IMR-90 (cell line): Measurements from ENCODE around the gene MARCHF9. TPM values are rescaled to one million over a fixed set of nuclear protein-coding genes. Genes with fewer than 3 reads are reported as not detected.

Source experiments
- ATAC-seq: fragments of 200-7000 bp; cut with Tn5 transposase; 2 replicates; pipeline ENCODE4 v1.9.1; 2020; ENCODE audit warnings: low read depth, mild to moderate bottlenecking, moderate library complexity
- BruUV-seq: library from RNA; stranded (reverse); fragments of 400-500 nt; replicated peaks from 2 replicates; lab custom pipeline; 2021; lab: Mats Ljungman, UMichigan
- CTCF ChIA-PET: fragments of 300-600 bp; formaldehyde crosslinking; extraction: SDS; loops from one replicate; lab custom pipeline; 2021; ENCODE audit warnings: antibody characterized with exemption; lab: Yijun Ruan, JAX
- POLR2A ChIA-PET: fragments of 300-600 bp; sonication (Branson Sonifier 250); formaldehyde crosslinking; loops from one replicate; lab custom pipeline; 2022; ENCODE audit warnings: antibody characterized with exemption; ENCODE audit not compliant: unreplicated experiment; lab: Charles Lee
- DNase-seq: peaks from one replicate; pipeline ENCODE4 v3.0.0; 2013
- H2AFZ ChIP-seq: replicated peaks from 2 replicates; pipeline ENCODE3; 2013; ENCODE audit warnings: low read length, mild to moderate bottlenecking; ENCODE audit not compliant: poor library complexity
- H2AK5ac ChIP-seq: 2 replicates; pipeline ENCODE4 v1.6.1; 2013; ENCODE audit warnings: low read depth, low read length, inconsistent platforms
- H2AK9ac ChIP-seq: replicated peaks from 2 replicates; pipeline ENCODE3; 2013; ENCODE audit warnings: mild to moderate bottlenecking, low read depth, low read length, moderate library complexity; ENCODE audit not compliant: poor library complexity
- H2BK120ac ChIP-seq: 2 replicates; pipeline ENCODE4 v1.6.1; 2013; ENCODE audit warnings: low read depth, low read length, inconsistent platforms
- H2BK15ac ChIP-seq: 3 replicates; pipeline ENCODE4 v1.6.1; 2013; ENCODE audit warnings: low read depth, low read length, inconsistent platforms
- H2BK20ac ChIP-seq: 2 replicates; pipeline ENCODE4 v1.6.1; 2013; ENCODE audit warnings: low read depth, mild to moderate bottlenecking, inconsistent platforms, low read length, moderate library complexity
- H2BK5ac ChIP-seq: 2 replicates; pipeline ENCODE4 v1.6.1; 2013; ENCODE audit warnings: mild to moderate bottlenecking, low read depth, low read length, inconsistent platforms; ENCODE audit not compliant: poor library complexity, severe bottlenecking
- H3K14ac ChIP-seq: replicated peaks from 2 replicates; pipeline ENCODE4 v1.6.1; 2013; ENCODE audit warnings: low read depth, low read length, inconsistent platforms
- H3K18ac ChIP-seq: 2 replicates; pipeline ENCODE4 v1.6.1; 2013; ENCODE audit warnings: low read depth, low read length, control low read depth
- H3K23ac ChIP-seq: 2 replicates; pipeline ENCODE4 v1.6.1; 2013; ENCODE audit warnings: low read depth, low read length, inconsistent platforms
- H3K27ac ChIP-seq: 2 replicates; pipeline ENCODE4 v1.5.1; 2013; ENCODE audit warnings: mild to moderate bottlenecking, control low read depth, low read length; ENCODE audit not compliant: insufficient read depth
- H3K27me3 ChIP-seq: 2 replicates; pipeline ENCODE4 v1.6.1; 2013; ENCODE audit warnings: low read length; ENCODE audit not compliant: control insufficient read depth, insufficient read depth
- H3K36me3 ChIP-seq: 2 replicates; pipeline ENCODE4 v1.6.1; 2013; ENCODE audit warnings: low read length, mixed read lengths; ENCODE audit not compliant: control insufficient read depth, insufficient read depth
- H3K4ac ChIP-seq: 2 replicates; pipeline ENCODE4 v1.6.1; 2013; ENCODE audit warnings: low read depth, low read length, inconsistent platforms
- H3K4me1 ChIP-seq: 2 replicates; pipeline ENCODE4 v1.6.1; 2013; ENCODE audit warnings: low read length, mixed read lengths; ENCODE audit not compliant: control insufficient read depth, insufficient read depth
- H3K4me2 ChIP-seq: 2 replicates; pipeline ENCODE4 v1.6.1; 2013; ENCODE audit warnings: low read depth, mild to moderate bottlenecking, control low read depth, low read length, moderate library complexity
- H3K4me3 ChIP-seq: 2 replicates; pipeline ENCODE4 v1.5.1; 2013; ENCODE audit warnings: low read depth, mild to moderate bottlenecking, control low read depth, low read length, moderate library complexity; ENCODE audit not compliant: insufficient read depth
- H3K56ac ChIP-seq: 2 replicates; pipeline ENCODE4 v1.6.1; 2013; ENCODE audit warnings: low read length, inconsistent platforms; ENCODE audit not compliant: insufficient read depth; ENCODE audit errors: extremely low read depth
- H3K79me1 ChIP-seq, 2 experiments: 2 replicates each; pipeline ENCODE4 v1.6.1; 2013; ENCODE audit warnings: low read length in 2 of 2, inconsistent platforms in 1 of 2, low read depth in 1 of 2
- H3K9ac ChIP-seq: 2 replicates; pipeline ENCODE4 v1.6.1; 2013; ENCODE audit warnings: low read depth, low read length, control low read depth
- H3K9me1 ChIP-seq: 2 replicates; pipeline ENCODE4 v1.6.1; 2013; ENCODE audit warnings: low read length, inconsistent platforms; ENCODE audit not compliant: insufficient read depth
- H3K9me3 ChIP-seq: 2 replicates; pipeline ENCODE4 v1.6.1; 2013; ENCODE audit warnings: low read length; ENCODE audit not compliant: control insufficient read depth, insufficient read depth
- H4K20me1 ChIP-seq: 2 replicates; pipeline ENCODE4 v1.6.1; 2013; ENCODE audit warnings: low read length, inconsistent platforms; ENCODE audit not compliant: insufficient read depth
- H4K5ac ChIP-seq: 2 replicates; pipeline ENCODE4 v1.6.1; 2013; ENCODE audit warnings: mild to moderate bottlenecking, low read depth, low read length, control low read depth
- H4K8ac ChIP-seq, 2 experiments: 2 replicates each; pipeline ENCODE4 v1.6.1; 2013; ENCODE audit warnings: low read depth in 2 of 2, low read length in 2 of 2, control low read depth in 1 of 2, inconsistent platforms in 1 of 2
- H4K91ac ChIP-seq: 2 replicates; pipeline ENCODE4 v1.6.1; 2013; ENCODE audit warnings: low read depth, low read length, inconsistent platforms; ENCODE audit not compliant: insufficient read depth
- CEBPB ChIP-seq: IDR thresholded peaks from 2 replicates; pipeline ENCODE4 v1.6.1; 2012; ENCODE audit warnings: low read depth, low read length, improper control_type of control experiment
- MAZ ChIP-seq: IDR thresholded peaks from 2 replicates; pipeline ENCODE4 v1.6.1; 2012; ENCODE audit warnings: low read depth, mild to moderate bottlenecking, low read length, improper control_type of control experiment, moderate library complexity, borderline replicate concordance
- RCOR1 ChIP-seq: IDR thresholded peaks from 2 replicates; pipeline ENCODE4 v1.6.1; 2012; ENCODE audit warnings: mild to moderate bottlenecking, low read length, improper control_type of control experiment; ENCODE audit not compliant: insufficient replicate concordance
- WGBS, 2 experiments: methylation state at CpG; one replicate each; pipeline versions ENCODE4 v1.1.5 to v1.1.7; 2013; ENCODE audit warnings: missing lambda C conversion rate in 2 of 2; ENCODE audit not compliant: insufficient read length in 1 of 2; ENCODE audit errors: extremely low coverage in 2 of 2; 5-methylcytosine and 5-hydroxymethylcytosine counted together
- dilution Hi-C: fragments of 300-500 bp; cut with HindIII; formaldehyde crosslinking; loops from one replicate; pipeline ENCODE4 v1.14.3; 2018; ENCODE audit warnings: low sequenced_read_pairs; ENCODE audit not compliant: unreplicated experiment
- in situ Hi-C: fragments of 300-500 bp; cut with MboI; formaldehyde crosslinking; loops from 3 replicates; pipeline ENCODE4 v1.14.3; 2019; ENCODE audit warnings: low sequenced_read_pairs, inconsistent platforms, mixed read lengths
- intact Hi-C: fragments of 100-400 bp; cut with micrococcal nuclease; formaldehyde crosslinking; loops from 2 replicates; pipeline ENCODE4 v1.10.0; 2022
- polyA plus RNA-seq, 3 experiments: library from polyadenylated mRNA; depleted of rRNA; stranded (reverse); fragments of >200 nt; gene quantifications; 2 replicates each; pipeline ENCODE4 v1.2.3, GENCODE V29; 2012; ENCODE audit warnings: low replicate concordance in 1 of 3
- total RNA-seq: library from RNA; depleted of rRNA; stranded (reverse); fragments of >200 nt; gene quantifications from 2 replicates; pipeline ENCODE4 v1.2.3, GENCODE V29; 2012
- TF ChIP-seq, protein P1 (sequence below): conservative IDR thresholded peaks from 2 replicates; pipeline ENCODE4 v1.5.1; 2012; ENCODE audit warnings: mild to moderate bottlenecking, low read depth, low read length, improper control_type of control experiment

Gene MARCHF9
- total and polyA plus RNA-seq, 2 of the 4 experiments (the other 2 are of a cell fraction): 1.1 to 5.4 TPM

- ChIA-PET POLR2A (interaction anchor here (1.0 to 1.1 kb wide), 2 partner anchors 18 to 28 kb away, joined by 4 to 5 read pairs; partner anchors contain the start of genes EEF1AKMT3 and METTL1), CTCF (interaction anchor here (1.9 kb wide), 1 partner anchor 8 kb away, joined by 6 read pairs; no protein-coding TSS in a partner anchor)
- 15% methylated on average over 5 of the region's 21 CpGs; no CpG with 5 or more reads in 1 of the 2 experiments for WGBS, 2 experiments
- H3K4me1 ChIP-seq: peaks cover 3% of the 10 kb centered on the region
- no TSS peak for BruUV-seq
- H2BK15ac ChIP-seq: no peak overlapping the region; the same call in 2 of the 3 replicates
- ATAC-seq (peak; percentile 63), DNase-seq (peak; percentile 85)
- peak overlapping the region; percentile 75 for H3K4ac ChIP-seq
- peak; percentile 26; the same call in 1 of the 2 replicates for TF ChIP-seq MAZ
- TF ChIP-seq CEBPB: peak; percentile 97
- TF ChIP-seq, protein P1, sequence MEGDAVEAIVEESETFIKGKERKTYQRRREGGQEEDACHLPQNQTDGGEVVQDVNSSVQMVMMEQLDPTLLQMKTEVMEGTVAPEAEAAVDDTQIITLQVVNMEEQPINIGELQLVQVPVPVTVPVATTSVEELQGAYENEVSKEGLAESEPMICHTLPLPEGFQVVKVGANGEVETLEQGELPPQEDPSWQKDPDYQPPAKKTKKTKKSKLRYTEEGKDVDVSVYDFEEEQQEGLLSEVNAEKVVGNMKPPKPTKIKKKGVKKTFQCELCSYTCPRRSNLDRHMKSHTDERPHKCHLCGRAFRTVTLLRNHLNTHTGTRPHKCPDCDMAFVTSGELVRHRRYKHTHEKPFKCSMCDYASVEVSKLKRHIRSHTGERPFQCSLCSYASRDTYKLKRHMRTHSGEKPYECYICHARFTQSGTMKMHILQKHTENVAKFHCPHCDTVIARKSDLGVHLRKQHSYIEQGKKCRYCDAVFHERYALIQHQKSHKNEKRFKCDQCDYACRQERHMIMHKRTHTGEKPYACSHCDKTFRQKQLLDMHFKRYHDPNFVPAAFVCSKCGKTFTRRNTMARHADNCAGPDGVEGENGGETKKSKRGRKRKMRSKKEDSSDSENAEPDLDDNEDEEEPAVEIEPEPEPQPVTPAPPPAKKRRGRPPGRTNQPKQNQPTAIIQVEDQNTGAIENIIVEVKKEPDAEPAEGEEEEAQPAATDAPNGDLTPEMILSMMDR: no peak
- peak; percentile 57 for TF ChIP-seq RCOR1
- no peak overlapping the region for H2BK20ac ChIP-seq
- no peaks in the 10 kb centered on the region for H4K20me1 ChIP-seq
- peak overlapping the region; percentile 74 for H3K27ac ChIP-seq
- peaks cover 14% of the 10 kb centered on the region for H3K36me3 ChIP-seq
- H2BK5ac ChIP-seq: peak overlapping the region; percentile 53
- H3K23ac ChIP-seq: peak overlapping the region; percentile 42; the same call in 1 of the 2 replicates
- peak overlapping the region; percentile 34 for H3K4me2 ChIP-seq
- intact Hi-C loops (no loop called here), in situ Hi-C loops (no loop called here), dilution Hi-C loops (no loop called here)
- peak overlapping the region; percentile 8; the same call in 1 of the 2 replicates for H3K18ac ChIP-seq
- peak overlapping the region; percentile 69 for H3K4me3 ChIP-seq
- H2BK120ac ChIP-seq: peak overlapping the region; percentile 75
- peak overlapping the region; percentile 82 for H3K14ac ChIP-seq
- H2AFZ ChIP-seq: peak overlapping the region; percentile 96
- peak overlapping the region; percentile 61; the same call in 1 of the 2 replicates for H3K9ac ChIP-seq
- peaks cover 29% of the 10 kb centered on the region for H3K27me3 ChIP-seq
- H3K9me1 ChIP-seq: peaks cover 6% of the 10 kb centered on the region
- H2AK5ac ChIP-seq: peak overlapping the region; percentile 68
- peak overlapping the region; percentile 22 to 94 for H4K8ac ChIP-seq
- peak overlapping the region; percentile 88 for H2AK9ac ChIP-seq
- 0 out of 2 replicates have a peak overlapping the region, but pooled peaks have one; percentile 43 for H4K91ac ChIP-seq
- peak overlapping the region; percentile 65; the same call in 1 of the 2 replicates for H3K56ac ChIP-seq
- peaks cover under 1% of the 10 kb centered on the region; the same call in 1 of the 2 replicates for H3K9me3 ChIP-seq
- H4K5ac ChIP-seq: peak overlapping the region; percentile 32
- H3K79me1 ChIP-seq: peaks cover 13 to 30% of the 10 kb centered on the region in 2 experiments; a peak in 3 of 4 replicates
These were observed 10.6 kb upstream of the MARCHF9 start for GRCh38 chr12:57744194-57744776.
